Measurements from ENCODE around the gene CSTF3. TPM values are rescaled to one million over a fixed set of nuclear protein-coding genes. Genes with fewer than 3 reads are reported as not detected.

The CSTF3 gene
- polyA plus RNA-seq, 1 donor (not counting 4 experiments of a cell fraction or from before 2014, with no cell fraction given): 41.1 TPM

- Histone ChIP-seq H3K36me3 (ENCODE audit: control insufficient read depth in 2 of 2, extremely low read depth in 1 of 2, insufficient read depth in 2 of 2, low read length in 2 of 2) (peaks cover 3 to 6% of the 10 kb centered on the region in 2 experiments), H3K4me3 (ENCODE audit: control insufficient read depth in 2 of 3, extremely low read depth in 1 of 3, insufficient read depth in 2 of 3, low read depth in 1 of 3, low read length in 3 of 3) (no peak overlapping the region), H3K9ac (ENCODE audit: control insufficient read depth, extremely low read depth, insufficient read depth, low read length) (no peak overlapping the region), H3K4me2 (ENCODE audit: control insufficient read depth, extremely low read depth, insufficient read depth, low read depth, low read length) (no peak overlapping the region), H3K27me3 (ENCODE audit: control insufficient read depth, extremely low read depth, insufficient read depth, low read length) (no peaks in the 10 kb centered on the region), H4K20me1 (ENCODE audit: control insufficient read depth, extremely low read depth, insufficient read depth, low read length) (peaks cover 2% of the 10 kb centered on the region), H3K9me3 (ENCODE audit: control insufficient read depth, low read depth, low read length) (no peaks in the 10 kb centered on the region), H3K9me1 (ENCODE audit: control insufficient read depth, extremely low read depth, insufficient read depth, low read length) (no peaks in the 10 kb centered on the region), H2AFZ (ENCODE audit: control insufficient read depth, low read length) (no peak overlapping the region), H3K79me2 (ENCODE audit: control insufficient read depth, insufficient read depth, low read length) (peaks cover 6% of the 10 kb centered on the region), H3K4me1 (ENCODE audit: control insufficient read depth, extremely low read depth, insufficient read depth, low read length) (no peaks in the 10 kb centered on the region), H3K27ac (ENCODE audit: control insufficient read depth, insufficient read depth, low read length) (no peak overlapping the region)
- TF ChIP-seq CTCF (optimal IDR thresholded peaks at IDR 0.05 in 1 of 3, IDR thresholded peaks at IDR 0.05 in 1 of 3, conservative IDR thresholded peaks at IDR 0.05 in 1 of 3; ENCODE audit: extremely low read depth in 1 of 3, insufficient read depth in 2 of 3, low read length in 3 of 3) (no peak), EZH2 (IDR thresholded peaks at IDR 0.05; ENCODE audit: low read length) (no peak)
- dilution Hi-C loops (cut with MboI; ENCODE audit: extremely low pct_ligation_motif_present, low sequenced_read_pairs): no loop called here
- no peak for FAIRE-seq
- no peak for DNase-seq (ENCODE audit: low read depth, low spot score)
These were observed 25.4 kb downstream of the CSTF3 start for GRCh38 chr11:33135768-33136443.

GRCh38 chr11:33135216-33135615 lies 26.1 kb downstream of the CSTF3 start:
- FAIRE-seq: no peak
- Histone ChIP-seq H3K27me3 (ENCODE audit: control insufficient read depth, extremely low read depth, insufficient read depth, low read length) (no peaks in the 10 kb centered on the region), H3K9me3 (ENCODE audit: control insufficient read depth, low read depth, low read length) (no peaks in the 10 kb centered on the region), H3K4me1 (ENCODE audit: control insufficient read depth, extremely low read depth, insufficient read depth, low read length) (no peaks in the 10 kb centered on the region), H3K4me3 (ENCODE audit: control insufficient read depth in 2 of 3, extremely low read depth in 1 of 3, insufficient read depth in 2 of 3, low read depth in 1 of 3, low read length in 3 of 3) (no peak overlapping the region), H3K27ac (ENCODE audit: control insufficient read depth, insufficient read depth, low read length) (no peak overlapping the region), H4K20me1 (ENCODE audit: control insufficient read depth, extremely low read depth, insufficient read depth, low read length) (peaks cover 2% of the 10 kb centered on the region), H3K79me2 (ENCODE audit: control insufficient read depth, insufficient read depth, low read length) (peaks cover 3% of the 10 kb centered on the region), H3K9me1 (ENCODE audit: control insufficient read depth, extremely low read depth, insufficient read depth, low read length) (no peaks in the 10 kb centered on the region), H3K36me3 (ENCODE audit: control insufficient read depth in 2 of 2, extremely low read depth in 1 of 2, insufficient read depth in 2 of 2, low read length in 2 of 2) (peaks cover 2 to 3% of the 10 kb centered on the region in 2 experiments), H3K4me2 (ENCODE audit: control insufficient read depth, extremely low read depth, insufficient read depth, low read depth, low read length) (no peak overlapping the region), H2AFZ (ENCODE audit: control insufficient read depth, low read length) (no peak overlapping the region), H3K9ac (ENCODE audit: control insufficient read depth, extremely low read depth, insufficient read depth, low read length) (no peak overlapping the region)
- dilution Hi-C loops (cut with MboI; ENCODE audit: extremely low pct_ligation_motif_present, low sequenced_read_pairs): no loop called here
- DNase-seq (ENCODE audit: low read depth, low spot score): no peak
- TF ChIP-seq EZH2 (IDR thresholded peaks at IDR 0.05; ENCODE audit: low read length): no peak
- no peak for TF ChIP-seq CTCF (optimal IDR thresholded peaks at IDR 0.05 in 1 of 3, IDR thresholded peaks at IDR 0.05 in 1 of 3, conservative IDR thresholded peaks at IDR 0.05 in 1 of 3; ENCODE audit: extremely low read depth in 1 of 3, insufficient read depth in 2 of 3, low read length in 3 of 3)

Data from keratinocyte (primary cell).